ENCODE measurements around the gene ARID1B.

- TF ChIP-seq CTCF (conservative IDR thresholded peaks at IDR 0.05; ENCODE audit: low read depth, low read length) (no peak), RAD21 (IDR thresholded peaks at IDR 0.05; ENCODE audit: low read length) (no peak), POLR2A (IDR thresholded peaks at IDR 0.05; ENCODE audit: low read depth, low read length) (no peak), SMC3 (IDR thresholded peaks at IDR 0.05; ENCODE audit: low read depth, low read length) (no peak), ELK1 (IDR thresholded peaks at IDR 0.05; ENCODE audit: borderline replicate concordance, low read depth, low read length) (no peak)
Observed at GRCh38 chr6:157096105-157096504, 318.9 kb downstream of the ARID1B start.

Measured in IMR-90 (cell line).